Central memory CD8-positive, alpha-beta T cell (primary cell): Measurements from ENCODE around the gene SCFD1.
A peak's percentile ranks its signal among the peaks of the same experiment; 100 is the strongest.

Experiments
- ATAC-seq: fragments of 150-1000 bp; cut with Tn5 transposase; replicated peaks from 2 replicates; pipeline ENCODE4 v1.10.0; 2022; ENCODE audit warnings: mild to moderate bottlenecking, moderate FRiP score, moderate number of reproducible peaks; ENCODE audit not compliant: poor library complexity, severe bottlenecking; ENCODE audit errors: extremely low read depth
- DNase-seq, 2 donors: peaks; one replicate each; pipeline ENCODE4 v3.0.0; 2021; ENCODE audit warnings: low spot score in 2 of 2
- H3K27ac Mint-ChIP-seq: one replicate; pipeline ENCODE4 v1.8.0; 2022; ENCODE audit warnings: low read depth, mild to moderate bottlenecking, moderate library complexity, mixed read lengths
- H3K27me3 Mint-ChIP-seq: one replicate; pipeline ENCODE4 v1.8.0; 2022; ENCODE audit warnings: mixed read lengths
- H3K36me3 Mint-ChIP-seq: one replicate; pipeline ENCODE4 v1.8.0; 2022; ENCODE audit warnings: mild to moderate bottlenecking, moderate library complexity, mixed read lengths; ENCODE audit not compliant: insufficient read depth
- H3K4me1 Mint-ChIP-seq: one replicate; pipeline ENCODE4 v1.8.0; 2022; ENCODE audit warnings: mixed read lengths
- H3K4me3 Mint-ChIP-seq: one replicate; pipeline ENCODE4 v1.8.0; 2022; ENCODE audit warnings: mild to moderate bottlenecking, moderate library complexity, mixed read lengths
- H3K9me3 Mint-ChIP-seq: one replicate; pipeline ENCODE4 v1.8.0; 2022; ENCODE audit warnings: mixed read lengths

SCFD1 gene

DNA sequence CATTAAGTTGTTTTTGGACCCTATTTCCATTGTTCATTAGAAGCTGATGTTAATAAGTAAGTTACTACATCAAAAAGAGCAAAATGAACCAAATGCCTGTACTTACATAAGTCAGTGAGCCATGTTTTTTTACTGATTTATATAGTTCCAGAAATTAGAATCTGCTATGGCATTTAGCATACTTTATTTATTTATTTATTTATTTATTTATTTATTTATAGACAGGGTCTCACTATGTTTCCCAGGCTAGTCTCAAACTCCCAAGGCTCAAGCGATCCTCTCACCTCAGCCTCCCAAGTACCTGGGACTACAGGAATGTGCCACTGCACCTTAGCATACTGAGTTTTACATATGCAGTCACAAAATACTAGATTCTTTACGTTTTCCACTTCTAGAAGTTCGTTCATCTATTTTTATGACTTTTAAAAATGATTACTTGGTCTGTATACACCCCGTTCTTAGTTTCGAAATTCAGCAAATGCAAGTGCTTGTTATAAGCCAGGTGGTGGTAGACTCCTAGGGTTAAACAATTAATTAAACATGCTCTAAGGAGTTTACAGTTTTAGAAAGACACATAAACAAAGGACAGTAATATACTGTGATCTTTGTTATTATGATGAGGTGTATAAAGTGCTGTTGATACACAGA is 69.8 kb downstream of the SCFD1 start:
- Mint-ChIP-seq H3K27ac (peak overlapping the region; percentile 95), H3K36me3 (peaks cover 2% of the 10 kb centered on the region), H3K4me1 (peaks cover 4% of the 10 kb centered on the region), H3K4me3 (no peak overlapping the region), H3K9me3 (no peaks in the 10 kb centered on the region), H3K27me3 (no peaks in the 10 kb centered on the region)
- DNase-seq, result no peak
- ATAC-seq, result no peak

DNA sequence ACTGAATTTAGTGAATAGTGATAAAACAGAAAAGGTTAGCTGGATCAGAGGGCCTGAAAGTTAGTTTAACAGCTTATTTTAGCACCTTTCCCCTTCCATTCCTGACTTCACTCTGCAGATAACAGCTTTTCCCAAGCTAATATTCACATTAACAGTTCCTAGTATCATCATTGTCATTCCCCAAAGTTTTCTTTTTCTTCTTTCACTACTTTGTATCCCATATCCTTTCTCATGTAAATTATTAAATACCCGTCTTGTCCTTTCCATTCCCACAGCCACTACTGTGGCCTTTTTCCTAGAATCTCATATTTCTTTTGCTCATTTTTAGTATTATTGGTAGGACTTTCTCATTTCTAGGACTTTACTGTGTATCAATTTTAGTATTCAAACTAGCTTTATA is 70.5 kb downstream of the SCFD1 start:
- no peak overlapping the region for H3K4me3 Mint-ChIP-seq
- H3K9me3 Mint-ChIP-seq, result no peaks in the 10 kb centered on the region
- no peak overlapping the region for H3K27ac Mint-ChIP-seq
- H3K36me3 Mint-ChIP-seq, result peaks cover 5% of the 10 kb centered on the region
- no peaks in the 10 kb centered on the region for H3K27me3 Mint-ChIP-seq
- ATAC-seq (no peak), DNase-seq (no peak)
- peaks cover 4% of the 10 kb centered on the region for H3K4me1 Mint-ChIP-seq

DNA sequence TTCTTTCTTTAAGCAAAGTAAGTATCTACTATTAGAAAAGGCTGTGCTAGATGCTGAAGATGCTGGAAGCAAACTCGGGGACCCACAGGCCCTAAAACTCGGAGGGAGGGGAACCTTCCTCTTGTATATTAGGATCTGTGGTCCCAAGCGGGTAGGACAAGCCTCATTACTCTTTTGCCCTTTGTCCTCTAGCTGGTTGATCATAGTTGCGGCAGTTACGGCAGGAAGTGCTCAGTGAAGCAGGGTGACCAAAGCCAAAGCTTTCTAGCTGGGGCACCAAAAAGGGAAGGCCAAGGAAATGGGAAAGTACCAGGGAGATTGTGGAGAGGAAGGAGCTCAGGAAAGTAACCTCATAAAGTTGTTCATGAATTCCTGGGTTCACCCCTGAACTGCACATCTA is 76.3 kb downstream of the SCFD1 start:
- no peak overlapping the region for H3K27ac Mint-ChIP-seq
- peaks cover 21% of the 10 kb centered on the region for H3K36me3 Mint-ChIP-seq
- no peaks in the 10 kb centered on the region for H3K27me3 Mint-ChIP-seq
- no peak for DNase-seq
- H3K9me3 Mint-ChIP-seq, result no peaks in the 10 kb centered on the region
- H3K4me1 Mint-ChIP-seq, result no peaks in the 10 kb centered on the region
- ATAC-seq, result no peak
- H3K4me3 Mint-ChIP-seq, result no peak overlapping the region

DNA sequence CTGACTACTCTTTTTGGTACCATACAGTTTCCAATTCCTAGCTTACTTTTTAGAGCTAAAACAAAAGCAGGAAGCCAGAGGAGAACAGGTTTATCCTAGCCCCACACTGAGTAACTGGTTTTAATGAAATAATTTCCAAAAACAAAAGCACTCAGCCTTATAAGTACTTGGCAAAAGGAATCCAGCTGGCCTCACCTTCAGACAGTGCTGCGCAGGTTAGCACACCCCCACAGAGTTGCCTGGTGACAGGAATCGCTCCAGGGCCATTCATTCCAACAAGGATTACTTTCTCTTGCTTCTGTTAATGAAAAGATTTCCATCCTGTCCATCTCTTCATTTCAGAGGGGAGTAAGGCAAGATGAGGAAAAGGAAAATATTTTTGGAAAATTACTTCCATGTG is 84.6 kb downstream of the SCFD1 start:
- no peaks in the 10 kb centered on the region for H3K27me3 Mint-ChIP-seq
- no peaks in the 10 kb centered on the region for H3K4me1 Mint-ChIP-seq
- ATAC-seq (no peak), DNase-seq (no peak)
- no peak overlapping the region for H3K4me3 Mint-ChIP-seq
- H3K36me3 Mint-ChIP-seq, result peaks cover 13% of the 10 kb centered on the region
- H3K9me3 Mint-ChIP-seq, result no peaks in the 10 kb centered on the region
- no peak overlapping the region for H3K27ac Mint-ChIP-seq

DNA sequence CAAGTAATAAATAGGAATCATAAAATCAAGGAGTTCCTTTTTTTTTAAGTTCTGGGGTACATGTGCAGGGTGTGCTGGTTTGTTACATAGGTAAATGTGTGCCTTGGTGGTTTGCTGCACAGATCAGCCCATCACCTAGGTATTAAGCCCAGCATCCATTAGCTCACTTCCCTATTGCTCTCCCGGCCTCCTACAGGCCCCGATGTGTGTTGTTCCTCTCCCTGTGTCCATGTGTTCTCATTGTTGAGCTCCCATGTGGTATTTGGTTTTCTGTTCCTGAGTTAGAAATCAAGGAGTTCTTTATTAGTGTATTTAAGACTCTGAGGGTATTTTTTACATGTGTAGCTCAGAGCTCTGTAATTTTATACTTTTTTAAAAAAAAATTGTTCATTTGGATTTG is 86.0 kb downstream of the SCFD1 start:
- Mint-ChIP-seq H3K9me3 (no peaks in the 10 kb centered on the region), H3K27me3 (no peaks in the 10 kb centered on the region), H3K4me1 (no peaks in the 10 kb centered on the region), H3K4me3 (no peak overlapping the region), H3K36me3 (peaks cover 10% of the 10 kb centered on the region), H3K27ac (no peak overlapping the region)
- no peak for ATAC-seq
- no peak for DNase-seq

DNA sequence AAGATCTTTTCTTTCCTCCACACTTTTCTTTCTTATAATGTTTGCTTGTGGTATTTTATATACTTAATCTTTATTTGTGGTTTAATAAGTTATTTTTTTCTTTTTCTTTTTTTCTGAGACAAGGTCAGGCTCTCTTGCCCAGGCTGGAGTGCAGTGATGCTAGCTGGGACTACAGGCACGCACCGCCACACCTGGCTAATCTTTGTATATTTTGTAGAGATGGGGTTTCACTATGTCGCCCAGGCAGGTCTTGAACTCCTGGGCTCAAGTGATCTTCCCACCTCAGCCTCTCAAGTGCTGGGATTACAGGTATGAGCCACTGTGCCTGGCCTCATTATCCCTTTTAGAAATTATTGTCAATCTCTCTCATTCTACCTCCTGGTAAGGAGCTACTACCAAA is 87.1 kb downstream of the SCFD1 start:
- Mint-ChIP-seq H3K27ac (no peak overlapping the region), H3K36me3 (peaks cover 8% of the 10 kb centered on the region), H3K27me3 (no peaks in the 10 kb centered on the region), H3K9me3 (no peaks in the 10 kb centered on the region), H3K4me3 (no peak overlapping the region), H3K4me1 (no peaks in the 10 kb centered on the region)
- ATAC-seq (no peak), DNase-seq (no peak)

DNA sequence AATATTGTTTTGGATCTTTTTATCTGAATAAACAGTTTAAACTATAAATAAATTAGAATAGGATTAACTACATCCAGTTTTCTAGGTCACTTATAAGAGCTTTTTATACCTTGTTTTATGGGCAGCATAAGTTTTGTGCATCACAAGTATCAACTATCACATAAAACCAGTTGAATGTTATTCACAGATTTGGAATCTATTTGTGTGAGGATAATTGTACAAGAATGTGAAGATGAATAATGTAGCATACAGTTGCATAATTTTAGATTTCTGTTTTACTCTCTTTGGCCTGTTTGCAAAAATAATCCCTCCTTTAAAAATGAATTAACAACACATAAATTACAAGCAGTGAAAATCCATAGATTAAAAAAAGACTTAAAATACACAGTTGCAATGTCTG is 88.8 kb downstream of the SCFD1 start:
- Mint-ChIP-seq H3K36me3 (peaks cover 8% of the 10 kb centered on the region), H3K9me3 (no peaks in the 10 kb centered on the region), H3K27me3 (no peaks in the 10 kb centered on the region), H3K4me3 (no peak overlapping the region), H3K27ac (no peak overlapping the region), H3K4me1 (no peaks in the 10 kb centered on the region)
- DNase-seq, result no peak
- no peak for ATAC-seq

DNA sequence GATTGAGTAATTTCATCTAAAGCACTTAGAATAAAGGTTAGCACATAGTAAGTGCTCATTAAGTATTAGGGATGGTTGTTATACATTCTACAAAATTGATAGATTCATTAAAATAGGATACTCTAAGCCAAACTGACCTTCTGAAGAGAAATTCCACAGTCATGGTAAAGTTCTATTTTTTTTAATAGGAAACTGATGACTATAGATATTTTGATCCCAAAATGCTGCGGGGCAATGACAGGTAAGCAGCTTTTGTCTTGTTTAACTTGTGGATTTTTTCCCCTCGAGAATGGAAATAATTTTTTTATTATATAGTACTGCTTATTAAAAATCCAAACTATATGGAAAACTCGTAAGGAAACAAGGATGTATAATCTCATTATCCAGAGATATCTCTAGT is 97.0 kb downstream of the SCFD1 start:
- Mint-ChIP-seq H3K4me1 (peaks cover under 1% of the 10 kb centered on the region), H3K4me3 (no peak overlapping the region), H3K27me3 (no peaks in the 10 kb centered on the region), H3K9me3 (no peaks in the 10 kb centered on the region), H3K36me3 (peaks cover 12% of the 10 kb centered on the region), H3K27ac (no peak overlapping the region)
- no peak for DNase-seq
- no peak for ATAC-seq

DNA sequence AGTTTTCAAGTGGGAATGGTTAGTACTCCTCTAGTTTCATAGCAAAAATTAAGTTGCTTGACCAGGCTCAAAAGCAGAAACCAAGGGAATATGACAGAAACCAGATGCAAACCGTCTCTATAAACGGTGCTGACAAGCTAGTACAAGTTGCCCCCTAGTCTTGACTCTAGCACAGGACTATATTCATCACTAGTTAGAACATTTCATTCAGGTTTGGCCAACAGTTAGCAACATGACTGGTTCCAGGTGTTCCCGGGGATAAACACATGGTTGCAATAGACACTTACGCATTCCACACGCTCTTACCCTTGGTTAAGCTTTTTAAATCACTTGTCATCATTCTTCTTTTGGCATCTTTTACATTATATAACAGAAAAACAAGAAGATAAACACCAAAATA is 103.6 kb downstream of the SCFD1 start:
- no peaks in the 10 kb centered on the region for H3K9me3 Mint-ChIP-seq

DNA sequence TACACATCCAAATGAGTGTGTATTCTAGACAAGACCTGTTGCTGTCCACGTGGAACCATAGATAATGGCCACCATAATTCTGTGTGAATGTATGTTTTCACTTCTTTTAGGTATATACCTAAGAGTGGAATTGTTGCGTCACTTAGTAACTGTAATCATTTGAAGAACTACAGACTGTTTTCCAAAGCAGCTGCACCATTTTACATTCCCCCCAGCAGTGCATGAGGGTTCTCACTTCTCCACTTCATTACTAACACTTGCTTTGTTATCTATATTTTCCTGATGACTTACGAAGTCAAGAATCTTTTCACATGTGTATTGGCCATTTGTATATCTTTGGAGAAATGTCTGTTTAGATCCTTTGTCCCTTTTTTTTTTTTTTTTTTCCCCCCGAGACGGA is 106.4 kb downstream of the SCFD1 start:
- Mint-ChIP-seq H3K36me3 (peaks cover 21% of the 10 kb centered on the region), H3K27me3 (no peaks in the 10 kb centered on the region), H3K27ac (no peak overlapping the region), H3K4me3 (no peak overlapping the region), H3K9me3 (no peaks in the 10 kb centered on the region), H3K4me1 (peaks cover 16% of the 10 kb centered on the region)
- no peak for ATAC-seq
- no peak for DNase-seq

More for the DNA sequence above, 103.6 kb downstream of the SCFD1 start:
- no peaks in the 10 kb centered on the region for H3K27me3 Mint-ChIP-seq
- H3K4me3 Mint-ChIP-seq, result no peak overlapping the region
- peaks cover 26% of the 10 kb centered on the region for H3K36me3 Mint-ChIP-seq
- H3K27ac Mint-ChIP-seq, result no peak overlapping the region
- ATAC-seq, result no peak
- H3K4me1 Mint-ChIP-seq, result peaks cover 16% of the 10 kb centered on the region
- DNase-seq, result no peak

DNA sequence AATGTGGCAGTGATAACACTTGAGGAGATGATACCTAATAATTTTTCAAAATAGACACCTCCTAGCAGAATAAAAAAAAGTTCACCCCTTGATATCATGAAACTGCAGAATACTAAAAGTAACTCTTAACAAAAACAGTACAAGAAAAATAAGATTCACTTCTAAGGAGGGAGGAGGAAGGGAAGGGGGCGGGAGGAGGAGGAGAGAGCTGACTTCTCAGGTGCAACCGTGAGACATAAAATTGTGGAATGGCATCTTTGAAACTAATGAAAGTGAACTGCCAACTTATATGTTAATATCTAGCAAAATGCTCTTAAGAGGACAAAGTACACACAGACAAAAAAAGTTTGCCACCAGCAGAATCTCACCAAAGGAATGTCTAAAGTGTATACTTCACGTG is 115.8 kb downstream of the SCFD1 start:
- ATAC-seq, result no peak
- no peaks in the 10 kb centered on the region for H3K9me3 Mint-ChIP-seq
- no peak overlapping the region for H3K4me3 Mint-ChIP-seq
- H3K27ac Mint-ChIP-seq, result peak overlapping the region; percentile 42
- no peak for DNase-seq
- H3K4me1 Mint-ChIP-seq, result no peaks in the 10 kb centered on the region
- H3K36me3 Mint-ChIP-seq, result peaks cover 14% of the 10 kb centered on the region
- H3K27me3 Mint-ChIP-seq, result no peaks in the 10 kb centered on the region

DNA sequence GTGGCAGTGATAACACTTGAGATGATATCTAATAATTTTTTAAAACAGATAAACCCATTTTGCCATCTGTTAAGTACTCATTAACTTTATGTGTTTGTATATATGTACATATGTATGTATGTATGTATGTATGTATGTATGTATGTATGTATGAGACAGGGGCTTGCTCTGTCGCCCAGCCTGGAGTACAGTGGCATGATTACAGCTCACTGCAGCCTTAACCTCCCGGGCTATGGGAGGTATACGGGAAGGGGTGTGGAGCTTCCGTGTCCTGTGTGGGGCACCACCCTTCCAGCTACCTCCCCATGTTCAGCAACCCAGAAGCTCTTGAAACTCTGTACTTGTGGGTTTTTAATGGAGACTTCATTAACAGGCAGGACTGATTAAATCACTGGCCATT is 116.9 kb downstream of the SCFD1 start:
- no peaks in the 10 kb centered on the region for H3K4me1 Mint-ChIP-seq
- DNase-seq, result no peak
- no peak overlapping the region for H3K4me3 Mint-ChIP-seq
- H3K27me3 Mint-ChIP-seq, result no peaks in the 10 kb centered on the region
- no peak overlapping the region for H3K27ac Mint-ChIP-seq
- H3K36me3 Mint-ChIP-seq, result peaks cover 14% of the 10 kb centered on the region
- no peaks in the 10 kb centered on the region for H3K9me3 Mint-ChIP-seq
- ATAC-seq, result no peak

DNA sequence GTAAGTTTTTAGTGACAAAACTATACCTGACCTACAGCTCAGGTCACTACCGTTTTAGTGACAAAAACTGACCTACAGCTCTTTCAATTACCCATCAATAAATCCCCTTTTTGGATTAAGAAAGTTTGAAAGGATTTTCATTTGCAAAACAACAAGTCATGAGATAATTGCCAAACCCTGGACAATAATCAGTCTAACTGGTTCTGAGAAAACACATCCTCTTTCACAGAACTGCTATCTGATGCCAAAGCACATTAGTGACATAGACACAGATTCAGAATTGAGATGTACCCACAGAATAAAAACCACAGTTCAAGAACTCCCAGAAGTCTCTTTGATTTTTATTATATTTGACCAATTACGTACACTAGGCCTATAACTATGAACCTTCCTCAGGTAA is 126.2 kb downstream of the SCFD1 start:
- DNase-seq (no peak), ATAC-seq (no peak)
- Mint-ChIP-seq H3K4me3 (no peak overlapping the region), H3K36me3 (no peaks in the 10 kb centered on the region), H3K4me1 (no peaks in the 10 kb centered on the region), H3K27ac (no peak overlapping the region), H3K27me3 (peaks cover 32% of the 10 kb centered on the region), H3K9me3 (no peaks in the 10 kb centered on the region)
